Measurements from ENCODE around the gene PLCG2.
"Not testable (repeated sequence)": the region's sequence is repeated elsewhere in the genome, so short reads cannot be mapped to it uniquely, and the experiment has no call there.

Gene PLCG2

DNA sequence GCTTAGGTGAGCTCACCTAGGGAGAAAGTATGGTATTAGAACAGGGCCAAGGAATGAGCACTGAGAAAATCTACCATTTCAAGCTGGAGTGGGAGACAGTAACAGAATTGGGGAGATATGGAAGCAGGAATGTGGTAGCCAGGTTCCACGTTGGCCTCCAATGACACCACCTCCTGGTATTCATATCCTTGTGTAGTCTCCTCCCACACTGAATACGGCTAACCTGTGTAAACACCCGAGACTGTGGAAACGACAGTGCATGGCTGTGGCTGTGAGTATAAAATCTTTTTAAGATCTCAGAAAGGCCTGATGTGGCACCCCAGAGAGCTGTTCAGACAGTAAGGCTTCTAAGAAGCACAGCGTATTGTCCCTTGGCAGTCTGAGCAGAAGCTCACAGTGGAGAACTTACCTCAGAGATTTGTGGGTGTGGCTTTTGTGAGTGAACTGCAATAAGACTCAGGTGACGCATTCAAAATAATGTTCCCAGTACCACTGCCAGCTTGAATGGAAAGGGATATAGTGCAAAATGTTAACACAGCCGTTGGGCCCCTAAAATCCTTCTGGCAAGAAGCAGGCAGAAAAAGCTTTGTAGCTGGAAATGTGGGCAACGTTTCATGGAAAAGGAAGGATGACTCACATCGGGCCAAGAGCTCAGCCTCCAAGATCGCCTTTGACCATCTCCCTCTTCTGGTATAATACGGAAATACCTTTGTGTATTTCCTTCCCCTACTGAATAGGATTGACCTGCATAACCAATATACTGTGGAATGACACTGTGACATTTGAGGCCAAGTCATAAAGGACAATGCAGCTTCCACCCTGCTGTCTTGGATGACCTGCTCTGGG, 217.8 kb downstream of the PLCG2 start:
- DNase-seq (ENCODE audit: low read depth in 2 of 2): no peak

- DNase-seq (ENCODE audit: low read depth in 2 of 2): no peak
Measured at GRCh38 chr16:81997738-81998137, 218.6 kb downstream of the PLCG2 start.

DNA sequence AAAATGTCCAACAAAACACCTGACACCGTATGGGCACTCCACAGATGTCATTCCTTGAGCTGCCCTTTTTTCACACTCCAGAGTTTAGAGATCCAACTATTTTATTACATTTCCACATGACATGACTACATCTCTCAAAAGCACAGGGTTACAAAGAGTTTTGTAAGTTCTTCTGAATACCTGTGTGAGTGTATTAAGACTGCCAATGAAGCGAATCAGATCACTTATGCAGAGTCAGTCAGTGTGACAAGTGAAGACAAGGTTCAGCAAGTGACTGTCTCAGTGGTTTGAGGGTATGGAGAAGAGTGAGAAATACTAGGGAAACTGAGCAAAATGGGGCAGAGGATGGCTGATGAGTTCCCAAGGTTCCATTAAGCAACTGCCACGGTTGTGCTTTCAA, 223.7 kb downstream of the PLCG2 start:
- no peak for DNase-seq (ENCODE audit: low read depth in 2 of 2)

GRCh38 chr16:82004601-82005000, 225.5 kb downstream of the PLCG2 start:
- no peak for DNase-seq (ENCODE audit: low read depth in 2 of 2)

- DNase-seq (ENCODE audit: low read depth in 2 of 2): no peak
Measured at GRCh38 chr16:82005027-82005830, 226.1 kb downstream of the PLCG2 start.

DNA sequence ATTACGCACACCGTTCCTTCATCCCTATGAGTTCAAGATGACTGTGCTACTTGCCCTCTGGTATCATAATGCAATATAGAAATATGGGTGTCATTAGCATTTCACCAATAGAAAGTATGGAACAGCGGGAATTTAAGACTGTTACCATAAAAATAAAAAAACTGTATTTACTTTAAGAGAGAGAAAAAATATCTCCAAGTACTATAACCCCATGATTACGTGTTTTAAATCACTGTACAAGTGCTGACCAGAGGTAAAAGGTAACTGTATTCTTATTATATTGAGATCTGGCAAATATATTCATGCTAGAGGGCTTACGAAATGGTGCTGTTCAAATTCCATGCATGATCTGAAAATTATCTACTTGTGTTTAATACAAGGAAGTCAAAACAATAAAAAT, 226.9 kb downstream of the PLCG2 start:
- DNase-seq (ENCODE audit: low read depth in 2 of 2): no peak

GRCh38 chr16:82007189-82007588, 228.1 kb downstream of the PLCG2 start:
- DNase-seq (ENCODE audit: low read depth in 2 of 2): no peak

DNA sequence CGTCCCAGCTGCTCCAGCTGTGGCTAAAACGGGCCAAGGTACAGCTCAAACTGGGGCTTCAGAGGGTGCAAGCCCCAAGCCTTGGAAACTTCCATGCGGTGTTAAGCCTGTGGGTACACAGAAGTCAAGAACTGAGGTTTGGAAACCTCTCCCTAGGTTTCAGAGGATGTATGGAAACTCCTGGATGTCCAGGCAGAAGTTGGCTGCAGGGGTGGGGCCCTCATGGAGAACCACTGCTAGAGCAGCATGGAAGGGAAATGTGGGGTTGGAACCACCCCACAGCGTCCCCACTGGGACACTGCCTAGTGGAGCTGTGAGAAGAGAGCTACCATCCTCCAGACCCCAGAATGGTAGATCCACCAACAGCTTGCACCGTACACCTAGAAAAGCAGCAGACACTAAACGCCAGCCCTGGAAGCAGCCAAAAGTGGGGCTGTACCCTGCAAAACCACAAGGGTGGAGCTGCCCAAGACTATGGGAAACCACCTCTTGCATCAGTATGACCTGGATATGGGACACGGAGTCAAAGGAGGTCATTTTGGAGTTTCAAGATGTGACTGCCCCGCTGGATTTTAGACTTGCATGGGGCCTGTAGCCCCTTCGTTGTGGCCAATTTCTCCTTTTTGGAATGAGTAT, 230.0 kb downstream of the PLCG2 start:
- no peak for DNase-seq (ENCODE audit: low read depth in 2 of 2)

GRCh38 chr16:82009789-82010188, 230.7 kb downstream of the PLCG2 start:
- DNase-seq (ENCODE audit: low read depth in 2 of 2): not testable (repeated sequence)

GRCh38 chr16:82010649-82011048, 231.6 kb downstream of the PLCG2 start:
- DNase-seq (ENCODE audit: low read depth in 2 of 2): no peak

DNA sequence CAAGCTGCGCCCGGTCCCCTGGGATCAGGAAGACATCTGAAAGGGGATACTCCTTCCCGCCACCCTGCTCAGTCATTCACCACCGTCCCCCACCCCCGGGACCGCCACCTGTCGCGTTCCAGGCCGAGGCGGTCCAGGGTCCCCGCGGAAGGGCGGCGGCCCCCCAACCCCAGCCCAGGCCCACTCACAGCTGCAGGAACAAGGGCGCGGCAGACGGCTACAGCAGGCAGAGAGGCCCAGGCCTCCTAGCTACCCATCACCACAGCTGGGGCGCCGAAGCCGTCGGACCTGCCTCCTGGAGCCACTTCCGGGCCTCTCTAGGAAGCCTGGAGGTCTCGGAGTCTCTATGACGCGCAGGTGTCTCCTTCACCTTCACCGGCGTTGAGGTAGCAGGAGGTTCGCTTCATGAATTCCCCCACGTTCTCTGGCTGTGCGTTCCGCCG, 232.1 kb downstream of the PLCG2 start, which contains the start of gene SDR42E1:
SDR42E1 (minus strand) TSS at position 272 of the 443 bp plus-strand sequence. CDS start 10,612 bp downstream, outside the sequence.
- peak; percentile 48 to 61 for DNase-seq (ENCODE audit: low read depth in 2 of 2)

All from stimulated activated CD8-positive, alpha-beta memory T cell treated with anti-CD3 and anti-CD28 coated beads, Interleukin-2, amount 100 ng/mL, for 48 hours (primary cell).